ENCODE measurements around the gene CITED4.

The CITED4 gene

DNA sequence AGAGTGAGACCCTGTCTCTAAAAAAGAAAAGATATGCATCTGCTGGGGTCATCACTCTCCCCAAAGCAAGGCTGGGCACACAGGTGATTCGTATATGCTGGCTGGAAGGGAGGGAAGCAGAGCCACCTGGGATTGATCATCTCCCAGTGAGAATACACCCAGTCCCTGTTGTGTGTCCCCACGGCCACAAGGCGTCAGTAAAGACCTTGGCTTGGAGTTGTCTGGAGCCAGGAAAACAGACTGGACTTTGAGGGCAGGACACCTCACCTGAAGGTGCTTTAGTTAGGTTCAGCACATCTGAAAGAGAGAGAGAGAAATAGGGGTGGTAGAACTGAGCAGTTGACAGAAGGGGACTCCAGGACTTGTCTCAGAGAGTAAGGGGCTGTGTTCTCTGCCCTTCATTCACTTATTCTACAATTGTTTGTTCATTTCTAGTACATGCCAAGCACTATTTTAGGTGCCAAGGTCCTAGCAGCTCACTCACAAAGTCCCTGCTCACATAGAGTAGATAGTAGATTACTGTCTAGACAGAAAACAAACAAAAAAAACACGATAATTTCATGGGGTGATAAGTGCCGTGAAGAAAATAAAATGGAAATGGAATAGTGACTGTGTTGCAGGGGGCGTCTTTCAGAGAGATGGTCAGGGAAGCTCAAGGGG lies 13.5 kb downstream of the CITED4 start:
- Histone ChIP-seq H4K91ac (ENCODE audit: low read depth, low read length) (no peak overlapping the region), H3K14ac (ENCODE audit: low read length) (no peak overlapping the region), H3K4me1 (ENCODE audit: control insufficient read depth in 1 of 2, insufficient read depth in 2 of 2, low read length in 2 of 2) (no peaks in the 10 kb centered on the region), H2AK5ac (ENCODE audit: low read length) (no peak overlapping the region), H3K9me3 (ENCODE audit: insufficient read depth, low read depth, low read length) (no peaks in the 10 kb centered on the region), H3K27me3 (ENCODE audit: insufficient read depth, low read length) (no peaks in the 10 kb centered on the region), H3K9ac (ENCODE audit: low read length) (no peak overlapping the region), H2BK5ac (ENCODE audit: low read depth, low read length, poor library complexity) (no peak overlapping the region), H3K4ac (ENCODE audit: low read depth, low read length) (no peak overlapping the region), H3K18ac (ENCODE audit: low read length) (no peak overlapping the region), H3K79me1 (ENCODE audit: low read length) (no peaks in the 10 kb centered on the region), H2AFZ (ENCODE audit: insufficient read depth, low read length, poor library complexity) (no peak overlapping the region), H3K23ac (ENCODE audit: low read length) (no peak overlapping the region), H3K4me3 (ENCODE audit: low read depth, low read length) (no peak overlapping the region), H3K36me3 (ENCODE audit: control insufficient read depth in 1 of 2, insufficient read depth in 2 of 2, low read length in 2 of 2) (no peaks in the 10 kb centered on the region), H4K12ac (ENCODE audit: low read depth, low read length) (no peak overlapping the region), H3K27ac (ENCODE audit: low read depth, low read length) (no peak overlapping the region), H3K4me2 (ENCODE audit: low read length) (no peak overlapping the region), H2BK120ac (ENCODE audit: insufficient read depth, low read length, poor library complexity) (no peak overlapping the region), H4K8ac (ENCODE audit: low read depth, low read length) (no peak overlapping the region), H2BK12ac (ENCODE audit: low read length) (no peak overlapping the region), H3K79me2 (ENCODE audit: control insufficient read depth, insufficient read depth, low read length, poor library complexity) (no peaks in the 10 kb centered on the region)
- WGBS (ENCODE audit: extremely low coverage, insufficient coverage, insufficient read length) = no CpG with 5 or more reads among the region's 6 CpGs
- peak; percentile 60 to 91 for DNase-seq

DNA sequence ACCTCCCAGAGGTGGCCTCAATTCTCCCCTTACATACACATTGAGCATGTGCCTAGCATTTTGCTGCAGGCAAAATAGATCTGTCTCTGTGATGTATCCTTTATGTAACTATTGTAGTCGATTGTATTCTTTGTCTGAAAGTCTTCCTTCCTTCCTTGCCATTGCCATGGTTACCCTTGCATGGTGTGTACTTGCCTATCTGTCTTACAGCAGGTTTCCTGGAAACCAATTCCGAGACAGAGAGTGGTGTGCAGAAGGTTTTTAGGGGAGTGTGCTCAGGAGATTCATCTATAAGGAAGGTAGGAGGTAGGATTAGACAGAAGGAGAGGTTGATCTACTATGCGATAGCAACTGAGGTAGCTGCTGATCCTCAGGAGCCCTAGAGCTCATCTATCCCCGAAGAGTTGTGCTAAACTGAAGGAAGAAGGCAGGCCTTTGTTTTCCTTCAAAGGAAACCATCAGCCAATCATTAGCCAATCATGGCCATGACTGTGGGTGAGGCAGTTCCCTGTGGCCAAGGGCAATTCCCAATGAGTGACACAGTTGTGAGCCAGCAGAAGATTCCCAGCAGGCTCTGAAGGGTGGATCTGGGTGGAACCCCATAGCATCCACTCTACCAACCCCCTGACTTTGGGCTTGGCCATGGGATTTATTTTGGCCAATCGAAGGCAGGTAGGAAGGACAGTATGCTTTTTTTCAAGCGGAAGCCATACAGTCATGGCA lies 15.0 kb downstream of the CITED4 start:
- no peak for DNase-seq
- no peak overlapping the region for H3K4me2 ChIP-seq (ENCODE audit: low read length)
- no peak overlapping the region for H3K4me3 ChIP-seq (ENCODE audit: low read depth, low read length)
- no peaks in the 10 kb centered on the region for H3K9me3 ChIP-seq (ENCODE audit: insufficient read depth, low read depth, low read length)
- H2BK120ac ChIP-seq (ENCODE audit: insufficient read depth, low read length, poor library complexity) = no peak overlapping the region
- no peak overlapping the region for H3K27ac ChIP-seq (ENCODE audit: low read depth, low read length)
- H3K14ac ChIP-seq (ENCODE audit: low read length) = no peak overlapping the region
- no peak overlapping the region for H2AFZ ChIP-seq (ENCODE audit: insufficient read depth, low read length, poor library complexity)
- H3K27me3 ChIP-seq (ENCODE audit: insufficient read depth, low read length) = no peaks in the 10 kb centered on the region
- H3K79me2 ChIP-seq (ENCODE audit: control insufficient read depth, insufficient read depth, low read length, poor library complexity) = no peaks in the 10 kb centered on the region
- no peaks in the 10 kb centered on the region for H3K36me3 ChIP-seq (ENCODE audit: control insufficient read depth in 1 of 2, insufficient read depth in 2 of 2, low read length in 2 of 2)
- no peak overlapping the region for H4K8ac ChIP-seq (ENCODE audit: low read depth, low read length)
- H4K91ac ChIP-seq (ENCODE audit: low read depth, low read length) = no peak overlapping the region
- no peaks in the 10 kb centered on the region for H3K4me1 ChIP-seq (ENCODE audit: control insufficient read depth in 1 of 2, insufficient read depth in 2 of 2, low read length in 2 of 2)
- H2AK5ac ChIP-seq (ENCODE audit: low read length) = no peak overlapping the region
- H2BK5ac ChIP-seq (ENCODE audit: low read depth, low read length, poor library complexity) = no peak overlapping the region
- no peak overlapping the region for H2BK12ac ChIP-seq (ENCODE audit: low read length)
- no CpG with 5 or more reads among the region's 6 CpGs for WGBS (ENCODE audit: extremely low coverage, insufficient coverage, insufficient read length)
- H3K79me1 ChIP-seq (ENCODE audit: low read length) = no peaks in the 10 kb centered on the region
- no peak overlapping the region for H3K9ac ChIP-seq (ENCODE audit: low read length)
- H3K23ac ChIP-seq (ENCODE audit: low read length) = no peak overlapping the region
- no peak overlapping the region for H3K4ac ChIP-seq (ENCODE audit: low read depth, low read length)
- no peak overlapping the region for H4K12ac ChIP-seq (ENCODE audit: low read depth, low read length)
- H3K18ac ChIP-seq (ENCODE audit: low read length) = no peak overlapping the region

DNA sequence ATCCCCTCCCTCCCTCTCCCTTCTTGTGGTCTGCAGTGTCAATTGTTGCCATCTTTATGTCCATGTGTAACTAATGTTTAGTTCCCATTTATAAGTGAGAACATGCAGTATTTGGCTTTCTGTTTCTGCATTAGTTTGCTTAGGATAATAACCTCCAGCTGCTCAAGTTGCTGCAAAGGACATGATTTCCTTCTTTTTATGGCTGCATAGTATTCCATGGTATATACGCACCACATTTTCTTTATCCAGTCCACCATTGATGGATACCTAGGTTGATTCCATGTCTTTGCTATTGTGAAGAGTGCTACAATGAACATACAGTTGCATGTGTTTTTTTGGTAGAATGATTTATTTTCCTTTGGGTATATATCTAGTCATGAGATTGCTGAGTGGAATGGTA lies 16.3 kb downstream of the CITED4 start:
- H3K9ac ChIP-seq (ENCODE audit: low read length) = no peak overlapping the region
- H4K91ac ChIP-seq (ENCODE audit: low read depth, low read length) = no peak overlapping the region
- no peaks in the 10 kb centered on the region for H3K9me3 ChIP-seq (ENCODE audit: insufficient read depth, low read depth, low read length)
- H3K79me2 ChIP-seq (ENCODE audit: control insufficient read depth, insufficient read depth, low read length, poor library complexity) = no peaks in the 10 kb centered on the region
- H3K4ac ChIP-seq (ENCODE audit: low read depth, low read length) = no peak overlapping the region
- WGBS (ENCODE audit: extremely low coverage, insufficient coverage, insufficient read length) = no CpG with 5 or more reads among the region's 1 CpG
- no peak overlapping the region for H3K4me2 ChIP-seq (ENCODE audit: low read length)
- no peaks in the 10 kb centered on the region for H3K4me1 ChIP-seq (ENCODE audit: control insufficient read depth in 1 of 2, insufficient read depth in 2 of 2, low read length in 2 of 2)
- H3K4me3 ChIP-seq (ENCODE audit: low read depth, low read length) = no peak overlapping the region
- H3K27me3 ChIP-seq (ENCODE audit: insufficient read depth, low read length) = no peaks in the 10 kb centered on the region
- H2BK120ac ChIP-seq (ENCODE audit: insufficient read depth, low read length, poor library complexity) = no peak overlapping the region
- no peak overlapping the region for H3K18ac ChIP-seq (ENCODE audit: low read length)
- H3K23ac ChIP-seq (ENCODE audit: low read length) = no peak overlapping the region
- no peak overlapping the region for H3K14ac ChIP-seq (ENCODE audit: low read length)
- H3K36me3 ChIP-seq (ENCODE audit: control insufficient read depth in 1 of 2, insufficient read depth in 2 of 2, low read length in 2 of 2) = no peaks in the 10 kb centered on the region
- no peaks in the 10 kb centered on the region for H3K79me1 ChIP-seq (ENCODE audit: low read length)
- no peak overlapping the region for H2AK5ac ChIP-seq (ENCODE audit: low read length)
- DNase-seq = no peak
- no peak overlapping the region for H2BK5ac ChIP-seq (ENCODE audit: low read depth, low read length, poor library complexity)
- no peak overlapping the region for H4K8ac ChIP-seq (ENCODE audit: low read depth, low read length)
- H2AFZ ChIP-seq (ENCODE audit: insufficient read depth, low read length, poor library complexity) = no peak overlapping the region
- no peak overlapping the region for H2BK12ac ChIP-seq (ENCODE audit: low read length)
- H3K27ac ChIP-seq (ENCODE audit: low read depth, low read length) = no peak overlapping the region
- no peak overlapping the region for H4K12ac ChIP-seq (ENCODE audit: low read depth, low read length)

DNA sequence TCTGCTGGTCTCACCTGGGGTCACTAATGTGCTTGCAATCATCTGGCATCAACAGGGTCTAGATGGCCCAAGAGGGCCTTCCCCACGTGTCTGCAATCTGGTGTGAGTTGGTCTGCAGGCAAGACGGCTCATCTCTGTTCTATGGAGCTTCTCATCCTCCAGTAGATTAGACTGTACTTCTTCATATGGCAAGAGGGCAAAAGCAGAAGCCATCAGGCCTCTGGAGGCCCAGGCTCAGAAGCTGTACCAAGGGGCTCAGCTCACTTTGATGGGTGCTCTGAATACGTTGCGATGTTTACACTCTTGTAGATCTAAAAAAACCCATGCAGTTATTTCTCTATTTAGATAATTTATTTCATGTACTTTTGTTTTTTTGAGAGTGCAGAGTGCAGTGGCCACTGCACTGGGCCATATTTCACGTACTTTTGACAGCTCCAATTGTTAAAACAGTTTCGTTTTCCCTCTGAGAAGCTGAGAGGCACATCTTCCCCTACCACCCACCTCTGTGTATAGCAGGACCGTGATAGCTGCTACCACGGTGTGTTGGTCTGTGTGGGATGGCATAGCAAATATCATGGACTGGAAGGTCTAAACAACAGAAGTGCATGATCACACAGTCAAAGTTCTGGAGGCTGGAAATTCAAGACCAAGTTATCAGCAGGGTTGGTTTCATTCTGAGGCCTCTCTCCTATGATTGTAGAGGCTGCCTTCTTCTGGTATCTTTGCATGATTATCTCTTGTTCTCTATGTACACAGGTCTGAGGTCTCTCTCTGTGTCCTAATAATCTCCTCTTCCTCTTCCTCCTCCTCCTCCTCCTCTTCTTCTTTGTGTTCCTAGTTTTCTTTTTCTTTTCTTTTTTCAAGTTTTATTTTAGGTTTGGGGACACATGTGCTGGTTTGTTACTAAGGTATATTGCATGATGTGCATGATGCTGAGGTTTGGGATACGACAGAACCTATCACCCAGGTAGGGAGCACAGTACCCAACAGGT lies 17.0 kb downstream of the CITED4 start:
- Histone ChIP-seq H3K79me2 (ENCODE audit: control insufficient read depth, insufficient read depth, low read length, poor library complexity) (no peaks in the 10 kb centered on the region), H3K18ac (ENCODE audit: low read length) (no peak overlapping the region), H2BK12ac (ENCODE audit: low read length) (no peak overlapping the region), H3K79me1 (ENCODE audit: low read length) (no peaks in the 10 kb centered on the region), H3K36me3 (ENCODE audit: control insufficient read depth in 1 of 2, insufficient read depth in 2 of 2, low read length in 2 of 2) (no peaks in the 10 kb centered on the region), H2BK120ac (ENCODE audit: insufficient read depth, low read length, poor library complexity) (no peak overlapping the region), H3K14ac (ENCODE audit: low read length) (no peak overlapping the region), H3K4me1 (ENCODE audit: control insufficient read depth in 1 of 2, insufficient read depth in 2 of 2, low read length in 2 of 2) (no peaks in the 10 kb centered on the region), H3K4ac (ENCODE audit: low read depth, low read length) (no peak overlapping the region), H4K8ac (ENCODE audit: low read depth, low read length) (no peak overlapping the region), H4K12ac (ENCODE audit: low read depth, low read length) (no peak overlapping the region), H2AK5ac (ENCODE audit: low read length) (no peak overlapping the region), H3K4me3 (ENCODE audit: low read depth, low read length) (no peak overlapping the region), H2BK5ac (ENCODE audit: low read depth, low read length, poor library complexity) (no peak overlapping the region), H3K4me2 (ENCODE audit: low read length) (no peak overlapping the region), H3K9me3 (ENCODE audit: insufficient read depth, low read depth, low read length) (no peaks in the 10 kb centered on the region), H3K9ac (ENCODE audit: low read length) (no peak overlapping the region), H3K23ac (ENCODE audit: low read length) (no peak overlapping the region), H4K91ac (ENCODE audit: low read depth, low read length) (no peak overlapping the region), H2AFZ (ENCODE audit: insufficient read depth, low read length, poor library complexity) (no peak overlapping the region), H3K27me3 (ENCODE audit: insufficient read depth, low read length) (no peaks in the 10 kb centered on the region), H3K27ac (ENCODE audit: low read depth, low read length) (no peak overlapping the region)
- WGBS (ENCODE audit: extremely low coverage, insufficient coverage, insufficient read length) = no CpG with 5 or more reads among the region's 9 CpGs
- DNase-seq = no peak
